ENCODE measurements around the gene GBE1.
A peak's percentile ranks its signal among the peaks of the same experiment; 100 is the strongest.

Gene GBE1

GRCh38 chr3:81592101-81592500, 169.3 kb downstream of the GBE1 start:
- no peaks in the 10 kb centered on the region for H3K27me3 ChIP-seq (ENCODE audit: low read depth)
- no peak for DNase-seq (ENCODE audit: low spot score in 2 of 2)
- H3K4me3 ChIP-seq, result no peak overlapping the region
- H3K36me3 ChIP-seq (replicated peaks), result no peaks in the 10 kb centered on the region
- no peaks in the 10 kb centered on the region for H3K9me3 ChIP-seq
- no peaks in the 10 kb centered on the region; the same call in 1 of the 2 replicates for H3K4me1 ChIP-seq
- in situ Hi-C loops (cut with MboI; ENCODE audit: low sequenced_read_pairs), result no loop called here

GRCh38 chr3:81585937-81586336, 175.5 kb downstream of the GBE1 start:
- Histone ChIP-seq H3K9me3 (no peaks in the 10 kb centered on the region), H3K27me3 (ENCODE audit: low read depth) (no peaks in the 10 kb centered on the region), H3K4me1 (no peaks in the 10 kb centered on the region; the same call in 1 of the 2 replicates), H3K4me3 (no peak overlapping the region), H3K36me3 (replicated peaks) (no peaks in the 10 kb centered on the region)
- in situ Hi-C loops (cut with MboI; ENCODE audit: low sequenced_read_pairs), result no loop called here
- no peak for DNase-seq (ENCODE audit: low spot score in 2 of 2)

GRCh38 chr3:81585056-81585455, 176.4 kb downstream of the GBE1 start:
- no peak for DNase-seq (ENCODE audit: low spot score in 2 of 2)
- H3K4me1 ChIP-seq, result no peaks in the 10 kb centered on the region
- no peaks in the 10 kb centered on the region for H3K9me3 ChIP-seq
- no peaks in the 10 kb centered on the region for H3K36me3 ChIP-seq (replicated peaks)
- in situ Hi-C loops (cut with MboI; ENCODE audit: low sequenced_read_pairs), result no loop called here
- no peak overlapping the region for H3K4me3 ChIP-seq
- H3K27me3 ChIP-seq (ENCODE audit: low read depth), result no peaks in the 10 kb centered on the region

GRCh38 chr3:81581966-81582599, 179.4 kb downstream of the GBE1 start:
- H3K4me3 ChIP-seq, result no peak overlapping the region
- no peaks in the 10 kb centered on the region for H3K27me3 ChIP-seq (ENCODE audit: low read depth)
- peak; percentile 33 to 71 for DNase-seq (ENCODE audit: low spot score in 2 of 2)
- in situ Hi-C loops (cut with MboI; ENCODE audit: low sequenced_read_pairs), result no loop called here
- H3K36me3 ChIP-seq (replicated peaks), result no peaks in the 10 kb centered on the region
- H3K9me3 ChIP-seq, result no peaks in the 10 kb centered on the region
- no peaks in the 10 kb centered on the region for H3K4me1 ChIP-seq

GRCh38 chr3:81580355-81580754, 181.1 kb downstream of the GBE1 start:
- in situ Hi-C loops (cut with MboI; ENCODE audit: low sequenced_read_pairs), result no loop called here
- Histone ChIP-seq H3K36me3 (replicated peaks) (no peaks in the 10 kb centered on the region), H3K27me3 (ENCODE audit: low read depth) (no peaks in the 10 kb centered on the region), H3K4me1 (no peaks in the 10 kb centered on the region), H3K4me3 (no peak overlapping the region), H3K9me3 (no peaks in the 10 kb centered on the region)
- DNase-seq (ENCODE audit: low spot score in 2 of 2), result no peak

GRCh38 chr3:81579744-81580143, 181.7 kb downstream of the GBE1 start:
- in situ Hi-C loops (cut with MboI; ENCODE audit: low sequenced_read_pairs), result no loop called here
- no peaks in the 10 kb centered on the region for H3K27me3 ChIP-seq (ENCODE audit: low read depth)
- no peaks in the 10 kb centered on the region for H3K9me3 ChIP-seq
- no peak for DNase-seq (ENCODE audit: low spot score in 2 of 2)
- H3K36me3 ChIP-seq (replicated peaks), result no peaks in the 10 kb centered on the region
- no peaks in the 10 kb centered on the region for H3K4me1 ChIP-seq
- H3K4me3 ChIP-seq, result no peak overlapping the region

GRCh38 chr3:81572201-81572756, 189.2 kb downstream of the GBE1 start:
- Histone ChIP-seq H3K4me3 (no peak overlapping the region), H3K4me1 (no peaks in the 10 kb centered on the region), H3K36me3 (replicated peaks) (no peaks in the 10 kb centered on the region), H3K27me3 (ENCODE audit: low read depth) (no peaks in the 10 kb centered on the region), H3K9me3 (no peaks in the 10 kb centered on the region)
- DNase-seq (ENCODE audit: low spot score in 2 of 2), result no peak
- in situ Hi-C loops (cut with MboI; ENCODE audit: low sequenced_read_pairs), result no loop called here

GRCh38 chr3:81568378-81568777, 193.1 kb downstream of the GBE1 start:
- in situ Hi-C loops (cut with MboI; ENCODE audit: low sequenced_read_pairs), result no loop called here
- Histone ChIP-seq H3K9me3 (no peaks in the 10 kb centered on the region), H3K4me1 (no peaks in the 10 kb centered on the region), H3K36me3 (replicated peaks) (no peaks in the 10 kb centered on the region), H3K27me3 (ENCODE audit: low read depth) (no peaks in the 10 kb centered on the region), H3K4me3 (no peak overlapping the region)
- DNase-seq (ENCODE audit: low spot score in 2 of 2), result no peak

- Histone ChIP-seq H3K9me3 (no peaks in the 10 kb centered on the region), H3K4me3 (no peak overlapping the region), H3K4me1 (no peaks in the 10 kb centered on the region), H3K36me3 (replicated peaks) (no peaks in the 10 kb centered on the region), H3K27me3 (ENCODE audit: low read depth) (no peaks in the 10 kb centered on the region)
- in situ Hi-C loops (cut with MboI; ENCODE audit: low sequenced_read_pairs), result no loop called here
- DNase-seq (ENCODE audit: low spot score in 2 of 2), result no peak
Measured at GRCh38 chr3:81565041-81565440, 196.4 kb downstream of the GBE1 start.

- Histone ChIP-seq H3K9me3 (no peaks in the 10 kb centered on the region), H3K27me3 (ENCODE audit: low read depth) (no peaks in the 10 kb centered on the region), H3K4me1 (peaks cover 7% of the 10 kb centered on the region), H3K4me3 (no peak overlapping the region), H3K36me3 (replicated peaks) (no peaks in the 10 kb centered on the region)
- no peak for DNase-seq (ENCODE audit: low spot score in 2 of 2)
- in situ Hi-C loops (cut with MboI; ENCODE audit: low sequenced_read_pairs), result no loop called here
Measured at GRCh38 chr3:81558106-81558505, 203.3 kb downstream of the GBE1 start.

- peaks cover 3% of the 10 kb centered on the region; the same call in 1 of the 2 replicates for H3K9me3 ChIP-seq
- in situ Hi-C loops (cut with MboI; ENCODE audit: low sequenced_read_pairs), result no loop called here
- H3K4me3 ChIP-seq, result no peak overlapping the region
- H3K4me1 ChIP-seq, result peaks cover 11% of the 10 kb centered on the region
- no peak for DNase-seq (ENCODE audit: low spot score in 2 of 2)
- no peaks in the 10 kb centered on the region for H3K27me3 ChIP-seq (ENCODE audit: low read depth)
- H3K36me3 ChIP-seq (replicated peaks), result no peaks in the 10 kb centered on the region
Measured at GRCh38 chr3:81554801-81555200, 206.6 kb downstream of the GBE1 start.

- Histone ChIP-seq H3K4me3 (no peak overlapping the region), H3K9me3 (peaks cover 3% of the 10 kb centered on the region; the same call in 1 of the 2 replicates), H3K36me3 (replicated peaks) (no peaks in the 10 kb centered on the region), H3K4me1 (peaks cover 11% of the 10 kb centered on the region), H3K27me3 (ENCODE audit: low read depth) (no peaks in the 10 kb centered on the region)
- in situ Hi-C loops (cut with MboI; ENCODE audit: low sequenced_read_pairs), result no loop called here
- DNase-seq (ENCODE audit: low spot score in 2 of 2), result no peak
Measured at GRCh38 chr3:81554388-81554787, 207.1 kb downstream of the GBE1 start.

GRCh38 chr3:81550415-81550814, 211.0 kb downstream of the GBE1 start:
- in situ Hi-C loops (cut with MboI; ENCODE audit: low sequenced_read_pairs), result no loop called here
- Histone ChIP-seq H3K4me3 (no peak overlapping the region), H3K27me3 (ENCODE audit: low read depth) (no peaks in the 10 kb centered on the region), H3K36me3 (replicated peaks) (no peaks in the 10 kb centered on the region), H3K4me1 (peaks cover 11% of the 10 kb centered on the region), H3K9me3 (peaks cover 3% of the 10 kb centered on the region; the same call in 1 of the 2 replicates)
- DNase-seq (ENCODE audit: low spot score in 2 of 2), result no peak

GRCh38 chr3:81549831-81550230, 211.6 kb downstream of the GBE1 start:
- H3K9me3 ChIP-seq, result peaks cover 3% of the 10 kb centered on the region; the same call in 1 of the 2 replicates
- H3K4me3 ChIP-seq, result no peak overlapping the region
- no peaks in the 10 kb centered on the region for H3K36me3 ChIP-seq (replicated peaks)
- H3K4me1 ChIP-seq, result peaks cover 11% of the 10 kb centered on the region
- DNase-seq (ENCODE audit: low spot score in 2 of 2), result no peak
- H3K27me3 ChIP-seq (ENCODE audit: low read depth), result no peaks in the 10 kb centered on the region
- in situ Hi-C loops (cut with MboI; ENCODE audit: low sequenced_read_pairs), result no loop called here

- in situ Hi-C loops (cut with MboI; ENCODE audit: low sequenced_read_pairs), result no loop called here
Measured at GRCh38 chr3:81549388-81549787, 212.1 kb downstream of the GBE1 start.

More at GRCh38 chr3:81549388-81549787, 212.1 kb downstream of the GBE1 start:
- Histone ChIP-seq H3K4me3 (no peak overlapping the region), H3K4me1 (peaks cover 11% of the 10 kb centered on the region), H3K9me3 (peaks cover 3% of the 10 kb centered on the region; the same call in 1 of the 2 replicates), H3K27me3 (ENCODE audit: low read depth) (no peaks in the 10 kb centered on the region), H3K36me3 (replicated peaks) (no peaks in the 10 kb centered on the region)
- DNase-seq (ENCODE audit: low spot score in 2 of 2), result no peak

Measured in HAP-1 (cell line).